OCI-LY7 (cell line): Measurements from ENCODE around the gene PUM1. TPM values are rescaled to one million over a fixed set of nuclear protein-coding genes. Genes with fewer than 3 reads are reported as not detected.
"Not testable (repeated sequence)": the region's sequence is repeated elsewhere in the genome, so short reads cannot be mapped to it uniquely, and the experiment has no call there.

Source experiments
- BruUV-seq: library from RNA; stranded (reverse); fragments of 400-500 nt; replicated peaks from 2 replicates; lab custom pipeline; 2021; lab: Mats Ljungman, UMichigan
- CTCF ChIA-PET: fragments of 300-600 bp; sonication (Branson Sonifier 250); formaldehyde crosslinking; loops from one replicate; lab custom pipeline; 2022; ENCODE audit warnings: antibody characterized with exemption; ENCODE audit not compliant: unreplicated experiment; lab: Charles Lee
- POLR2A ChIA-PET: fragments of 300-600 bp; sonication (Branson Sonifier 250); formaldehyde crosslinking; loops from one replicate; lab custom pipeline; 2022; ENCODE audit warnings: antibody characterized with exemption; lab: Charles Lee
- DNase-seq: peaks from one replicate; pipeline ENCODE4 v3.0.0-alpha.2; 2015; ENCODE audit warnings: low spot score
- H2AFZ ChIP-seq: fragments of 200-600 bp; sonication (generic), shearing (Covaris generic); 2 replicates; pipeline ENCODE4 v1.6.1; 2014; ENCODE audit warnings: mild to moderate bottlenecking, antibody characterized with exemption, low read length, moderate library complexity
- H3K27ac ChIP-seq: fragments of 200-600 bp; sonication (generic); 2 replicates; pipeline ENCODE4 v1.5.1; 2014; ENCODE audit warnings: mixed run types, low read depth, mild to moderate bottlenecking, moderate library complexity, low read length, inconsistent platforms; ENCODE audit not compliant: poor library complexity, severe bottlenecking
- H3K36me3 ChIP-seq: fragments of 200-600 bp; sonication (generic); 2 replicates; pipeline ENCODE4 v1.6.1; 2014; ENCODE audit warnings: mild to moderate bottlenecking, antibody characterized with exemption, low read length, moderate library complexity, mixed read lengths; ENCODE audit not compliant: insufficient read depth
- H3K4me1 ChIP-seq: fragments of 200-600 bp; sonication (generic); 2 replicates; pipeline ENCODE4 v1.5.1; 2014; ENCODE audit warnings: mild to moderate bottlenecking, low read length; ENCODE audit not compliant: insufficient read depth, poor library complexity, severe bottlenecking
- H3K4me2 ChIP-seq: fragments of 200-600 bp; sonication (generic); 2 replicates; pipeline ENCODE4 v1.6.1; 2014; ENCODE audit warnings: mild to moderate bottlenecking, low read length
- H3K4me3 ChIP-seq: fragments of 200-600 bp; sonication (generic); 2 replicates; pipeline ENCODE4 v1.5.1; 2014; ENCODE audit warnings: mild to moderate bottlenecking, low read depth, low read length; ENCODE audit not compliant: poor library complexity, severe bottlenecking
- H3K79me2 ChIP-seq: fragments of 200-600 bp; sonication (generic); 2 replicates; pipeline ENCODE4 v1.6.1; 2016; ENCODE audit warnings: low read depth, mild to moderate bottlenecking, low read length, moderate library complexity, mixed read lengths; ENCODE audit not compliant: insufficient read depth
- H3K9me2 ChIP-seq: fragments of 200-600 bp; sonication (generic); 2 replicates; pipeline ENCODE4 v1.6.1; 2016; ENCODE audit warnings: mild to moderate bottlenecking, low read length, mixed read lengths; ENCODE audit not compliant: insufficient read depth
- H3K9me3 ChIP-seq: fragments of 200-600 bp; sonication (generic); 2 replicates; pipeline ENCODE4 v1.6.1; 2014; ENCODE audit warnings: mild to moderate bottlenecking, mixed run types, low read length, mixed read lengths
- H4K20me1 ChIP-seq: fragments of 200-600 bp; sonication (generic); 2 replicates; pipeline ENCODE4 v1.6.1; 2014; ENCODE audit warnings: mild to moderate bottlenecking, antibody characterized with exemption, low read length, moderate library complexity, mixed read lengths; ENCODE audit not compliant: insufficient read depth
- EZH2phosphoT487 ChIP-seq: fragments of 200-600 bp; sonication (generic); IDR thresholded peaks from 2 replicates; pipeline ENCODE4 v1.6.1; 2018; ENCODE audit warnings: low read depth, borderline replicate concordance, mild to moderate bottlenecking, mixed run types, antibody characterized with exemption, low read length, moderate library complexity, mixed read lengths
- intact Hi-C: fragments of 100-400 bp; cut with micrococcal nuclease; formaldehyde crosslinking; loops from one replicate; pipeline ENCODE4 v1.10.0; 2022; ENCODE audit not compliant: unreplicated experiment
- total RNA-seq, 2 experiments: library from RNA; depleted of rRNA in 1 of 2; stranded (reverse); fragments of >200 nt in 1 of 2; shearing (Covaris generic) in 1 of 2; gene quantifications; 2 replicates each; pipeline ENCODE4 v1.2.3, GENCODE V29; 2014 to 2022
- TF ChIP-seq, protein P1 (sequence below): fragments of 200-600 bp; sonication (generic); conservative IDR thresholded peaks from 2 replicates; pipeline ENCODE4 v1.5.1; 2014; ENCODE audit warnings: mild to moderate bottlenecking, antibody characterized with exemption, low read length, moderate library complexity, mixed read lengths

Gene PUM1
- total RNA-seq, 2 experiments from 2014 or later = 52.0 to 97.5 TPM

GRCh38 chr1:31099293-31100032, 33.9 kb upstream of the PUM1 start:
- H3K79me2 ChIP-seq = no peaks in the 10 kb centered on the region
- ChIA-PET POLR2A (no interaction called here), CTCF (no interaction called here)
- intact Hi-C loops = no loop called here
- no peak overlapping the region for H3K4me3 ChIP-seq
- no TSS peak for BruUV-seq
- H2AFZ ChIP-seq = no peak overlapping the region
- TF ChIP-seq EZH2phosphoT487 = no peak
- TF ChIP-seq, protein P1, sequence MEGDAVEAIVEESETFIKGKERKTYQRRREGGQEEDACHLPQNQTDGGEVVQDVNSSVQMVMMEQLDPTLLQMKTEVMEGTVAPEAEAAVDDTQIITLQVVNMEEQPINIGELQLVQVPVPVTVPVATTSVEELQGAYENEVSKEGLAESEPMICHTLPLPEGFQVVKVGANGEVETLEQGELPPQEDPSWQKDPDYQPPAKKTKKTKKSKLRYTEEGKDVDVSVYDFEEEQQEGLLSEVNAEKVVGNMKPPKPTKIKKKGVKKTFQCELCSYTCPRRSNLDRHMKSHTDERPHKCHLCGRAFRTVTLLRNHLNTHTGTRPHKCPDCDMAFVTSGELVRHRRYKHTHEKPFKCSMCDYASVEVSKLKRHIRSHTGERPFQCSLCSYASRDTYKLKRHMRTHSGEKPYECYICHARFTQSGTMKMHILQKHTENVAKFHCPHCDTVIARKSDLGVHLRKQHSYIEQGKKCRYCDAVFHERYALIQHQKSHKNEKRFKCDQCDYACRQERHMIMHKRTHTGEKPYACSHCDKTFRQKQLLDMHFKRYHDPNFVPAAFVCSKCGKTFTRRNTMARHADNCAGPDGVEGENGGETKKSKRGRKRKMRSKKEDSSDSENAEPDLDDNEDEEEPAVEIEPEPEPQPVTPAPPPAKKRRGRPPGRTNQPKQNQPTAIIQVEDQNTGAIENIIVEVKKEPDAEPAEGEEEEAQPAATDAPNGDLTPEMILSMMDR = no peak
- no peaks in the 10 kb centered on the region for H3K4me1 ChIP-seq
- no peak overlapping the region for H3K27ac ChIP-seq
- H3K9me2 ChIP-seq = no peaks in the 10 kb centered on the region
- no peaks in the 10 kb centered on the region for H3K36me3 ChIP-seq
- H4K20me1 ChIP-seq = no peaks in the 10 kb centered on the region
- H3K9me3 ChIP-seq = no peaks in the 10 kb centered on the region
- no peak overlapping the region for H3K4me2 ChIP-seq
- no peak for DNase-seq

- Histone ChIP-seq H3K36me3 (no peaks in the 10 kb centered on the region), H3K27ac (no peak overlapping the region), H3K9me2 (no peaks in the 10 kb centered on the region), H3K9me3 (no peaks in the 10 kb centered on the region), H3K4me1 (no peaks in the 10 kb centered on the region), H2AFZ (no peak overlapping the region), H4K20me1 (no peaks in the 10 kb centered on the region), H3K79me2 (no peaks in the 10 kb centered on the region), H3K4me3 (no peak overlapping the region), H3K4me2 (no peak overlapping the region)
- ChIA-PET POLR2A (no interaction called here), CTCF (no interaction called here)
- DNase-seq = no peak
- no TSS peak for BruUV-seq
- intact Hi-C loops = no loop called here
- TF ChIP-seq, protein P1 = no peak
- TF ChIP-seq EZH2phosphoT487 = no peak
Observed at GRCh38 chr1:31095985-31096384, 30.5 kb upstream of the PUM1 start.

GRCh38 chr1:31095298-31095981, 29.9 kb upstream of the PUM1 start:
- Histone ChIP-seq H3K36me3 (no peaks in the 10 kb centered on the region), H3K4me1 (no peaks in the 10 kb centered on the region), H3K9me2 (no peaks in the 10 kb centered on the region), H3K4me2 (no peak overlapping the region), H3K4me3 (no peak overlapping the region), H2AFZ (no peak overlapping the region), H4K20me1 (no peaks in the 10 kb centered on the region), H3K27ac (no peak overlapping the region), H3K79me2 (no peaks in the 10 kb centered on the region), H3K9me3 (no peaks in the 10 kb centered on the region)
- TF ChIP-seq, protein P1 = no peak
- TF ChIP-seq EZH2phosphoT487 = no peak
- intact Hi-C loops = no loop called here
- POLR2A ChIA-PET = no interaction called here
- no peak for DNase-seq
- no TSS peak for BruUV-seq
- CTCF ChIA-PET = no interaction called here

GRCh38 chr1:31088081-31088480, 22.6 kb upstream of the PUM1 start:
- H4K20me1 ChIP-seq, H3K4me1 ChIP-seq, CTCF ChIA-PET, H3K9me2 ChIP-seq, H3K36me3 ChIP-seq, BruUV-seq, H3K9me3 ChIP-seq, H3K27ac ChIP-seq, H3K4me2 ChIP-seq, H3K79me2 ChIP-seq, intact Hi-C loops, H3K4me3 ChIP-seq, H2AFZ ChIP-seq, DNase-seq: not testable (repeated sequence)
- POLR2A ChIA-PET = interaction anchor here (0.7 kb wide), 1 partner anchor 10 kb away, joined by 4 read pairs; no protein-coding TSS in a partner anchor
